D341Med (cell line): ENCODE measurements around the gene RRAD.
"Not testable (repeated sequence)": the region's sequence is repeated elsewhere in the genome, so short reads cannot be mapped to it uniquely, and the experiment has no call there.

Experiments
- DNase-seq: peaks from one replicate; pipeline ENCODE4 v3.0.0; 2012; ENCODE audit warnings: low spot score

The RRAD gene

GRCh38 chr16:66900721-66901441, 24.5 kb downstream of the RRAD start:
- no peak for DNase-seq

- peak; percentile 52 for DNase-seq
These were observed 25.2 kb downstream of the RRAD start for GRCh38 chr16:66899945-66900710.

- peak; percentile 21 for DNase-seq
These were observed 25.9 kb downstream of the RRAD start for GRCh38 chr16:66899310-66899944.

- no peak for DNase-seq
These were observed 26.4 kb downstream of the RRAD start for GRCh38 chr16:66898933-66899309.

- no peak for DNase-seq
These were observed 27.1 kb downstream of the RRAD start for GRCh38 chr16:66898207-66898606.

- not testable (repeated sequence) for DNase-seq
These were observed 28.7 kb downstream of the RRAD start for GRCh38 chr16:66896682-66897081.

- no peak for DNase-seq
These were observed 29.3 kb downstream of the RRAD start for GRCh38 chr16:66895999-66896398.

- DNase-seq, result no peak
These were observed 29.7 kb downstream of the RRAD start for GRCh38 chr16:66895689-66895979.

GRCh38 chr16:66894948-66895688, 30.2 kb downstream of the RRAD start:
- DNase-seq, result peak; percentile 84

- no peak for DNase-seq
These were observed 31.3 kb downstream of the RRAD start for GRCh38 chr16:66894055-66894454.

GRCh38 chr16:66891797-66892196, 33.5 kb downstream of the RRAD start:
- DNase-seq, result no peak

GRCh38 chr16:66891360-66891759, 34.0 kb downstream of the RRAD start:
- no peak for DNase-seq

- DNase-seq, result no peak
These were observed 34.5 kb downstream of the RRAD start for GRCh38 chr16:66890799-66891198.

GRCh38 chr16:66889622-66890021, 35.7 kb downstream of the RRAD start:
- no peak for DNase-seq

- DNase-seq, result no peak
These were observed 36.4 kb downstream of the RRAD start for GRCh38 chr16:66888647-66889615.

- DNase-seq, result no peak
These were observed 38.4 kb downstream of the RRAD start for GRCh38 chr16:66886914-66887313.

GRCh38 chr16:66886321-66886720, 39.0 kb downstream of the RRAD start:
- DNase-seq, result no peak

- no peak for DNase-seq
These were observed 39.8 kb downstream of the RRAD start for GRCh38 chr16:66885491-66885890.

GRCh38 chr16:66882702-66883101, 42.6 kb downstream of the RRAD start:
- no peak for DNase-seq

- DNase-seq, result no peak
These were observed 43.3 kb downstream of the RRAD start for GRCh38 chr16:66881964-66882508.

GRCh38 chr16:66881560-66881959, 43.8 kb downstream of the RRAD start:
- DNase-seq, result no peak
